ENCODE data around the gene ZNF19.
A peak's percentile ranks its signal among the peaks of the same experiment; 100 is the strongest.

- TF ChIP-seq ARNT (IDR thresholded peaks at IDR 0.05) = no peak
- TF ChIP-seq, protein P1, sequence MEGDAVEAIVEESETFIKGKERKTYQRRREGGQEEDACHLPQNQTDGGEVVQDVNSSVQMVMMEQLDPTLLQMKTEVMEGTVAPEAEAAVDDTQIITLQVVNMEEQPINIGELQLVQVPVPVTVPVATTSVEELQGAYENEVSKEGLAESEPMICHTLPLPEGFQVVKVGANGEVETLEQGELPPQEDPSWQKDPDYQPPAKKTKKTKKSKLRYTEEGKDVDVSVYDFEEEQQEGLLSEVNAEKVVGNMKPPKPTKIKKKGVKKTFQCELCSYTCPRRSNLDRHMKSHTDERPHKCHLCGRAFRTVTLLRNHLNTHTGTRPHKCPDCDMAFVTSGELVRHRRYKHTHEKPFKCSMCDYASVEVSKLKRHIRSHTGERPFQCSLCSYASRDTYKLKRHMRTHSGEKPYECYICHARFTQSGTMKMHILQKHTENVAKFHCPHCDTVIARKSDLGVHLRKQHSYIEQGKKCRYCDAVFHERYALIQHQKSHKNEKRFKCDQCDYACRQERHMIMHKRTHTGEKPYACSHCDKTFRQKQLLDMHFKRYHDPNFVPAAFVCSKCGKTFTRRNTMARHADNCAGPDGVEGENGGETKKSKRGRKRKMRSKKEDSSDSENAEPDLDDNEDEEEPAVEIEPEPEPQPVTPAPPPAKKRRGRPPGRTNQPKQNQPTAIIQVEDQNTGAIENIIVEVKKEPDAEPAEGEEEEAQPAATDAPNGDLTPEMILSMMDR (IDR thresholded peaks at IDR 0.05 in 2 of 3, conservative IDR thresholded peaks at IDR 0.05 in 1 of 3; ENCODE audit: insufficient read depth in 2 of 3, low read depth in 1 of 3, low read length in 3 of 3) = peak; percentile 72 to 73 (median 72)
- TF ChIP-seq POLR2AphosphoS5 (IDR thresholded peaks at IDR 0.05; ENCODE audit: control insufficient read depth, insufficient read depth, low read depth, low read length) = no peak
- no peak for TF ChIP-seq RUNX1 (IDR thresholded peaks at IDR 0.05; ENCODE audit: low read depth)
- TF ChIP-seq POLR2A (conservative IDR thresholded peaks at IDR 0.05) = no peak
- TF ChIP-seq ELF1 (tag; IDR thresholded peaks at IDR 0.05) = no peak
- no peak for TF ChIP-seq YY1 (IDR thresholded peaks at IDR 0.05; ENCODE audit: borderline replicate concordance in 1 of 3, control insufficient read depth in 1 of 3, extremely low read depth in 1 of 3, insufficient read depth in 3 of 3, insufficient read length in 1 of 3, insufficient replicate concordance in 2 of 3, low read depth in 1 of 3, low read length in 2 of 3)
- TF ChIP-seq CHD7 (IDR thresholded peaks at IDR 0.05; ENCODE audit: low read depth, low read length) = no peak
- no peak for TF ChIP-seq MCM3 (IDR thresholded peaks at IDR 0.05)
- TF ChIP-seq SMARCB1 (IDR thresholded peaks at IDR 0.05; ENCODE audit: insufficient read length, low read depth) = no peak
- no peak for TF ChIP-seq ZNF239 (CRISPR knock-in tag; IDR thresholded peaks at IDR 0.05)
- no peak for TF ChIP-seq SMAD2 (IDR thresholded peaks at IDR 0.05; ENCODE audit: low read depth, low read length)
- TF ChIP-seq CHD4 (IDR thresholded peaks at IDR 0.05; ENCODE audit: insufficient read depth, insufficient replicate concordance, low read depth, low read length, poor library complexity, severe bottlenecking) = no peak
Observed at GRCh38 chr16:71537643-71538042, 48.5 kb upstream of the ZNF19 start.
